Nephron (organoid): ENCODE data around the gene MYOF.

Source experiments
- H3K27ac Mint-ChIP-seq, 3 experiments: 2 replicates each; pipeline ENCODE4 v1.8.0; 2020; ENCODE audit warnings: mixed read lengths in 3 of 3, mild to moderate bottlenecking in 2 of 3, moderate library complexity in 1 of 3
- H3K27me3 Mint-ChIP-seq: 2 replicates; pipeline ENCODE4 v1.8.0; 2021; ENCODE audit warnings: low read depth, mild to moderate bottlenecking, moderate library complexity, mixed read lengths
- H3K36me3 Mint-ChIP-seq: 2 replicates; pipeline ENCODE4 v1.8.0; 2020; ENCODE audit warnings: low read depth, mixed read lengths
- H3K4me1 Mint-ChIP-seq: 2 replicates; pipeline ENCODE4 v1.8.0; 2020; ENCODE audit warnings: mixed read lengths
- H3K4me3 Mint-ChIP-seq, 3 experiments: 2 replicates each; pipeline ENCODE4 v1.8.0; 2020; ENCODE audit warnings: mild to moderate bottlenecking in 3 of 3, mixed read lengths in 3 of 3, moderate library complexity in 2 of 3
- H3K9me3 Mint-ChIP-seq: 2 replicates; pipeline ENCODE4 v1.8.0; 2020; ENCODE audit warnings: mixed read lengths
- CTCF ChIP-seq, 3 experiments: fragments of 200-600 bp; sonication (generic); IDR thresholded peaks; one replicate each; pipeline ENCODE4 v1.5.0; 2021; ENCODE audit warnings: antibody characterized with exemption in 3 of 3; ENCODE audit not compliant: unreplicated experiment in 3 of 3

Gene MYOF

GRCh38 chr10:93406364-93407145 is 75.6 kb downstream of the MYOF start:
- Mint-ChIP-seq H3K27ac (peak overlapping the region in 1 of 3 experiments; percentile 65), H3K9me3 (no peaks in the 10 kb centered on the region), H3K27me3 (no peaks in the 10 kb centered on the region), H3K4me1 (peaks cover 22% of the 10 kb centered on the region), H3K36me3 (peaks cover 42% of the 10 kb centered on the region), H3K4me3 (no peak overlapping the region)
- no peak for TF ChIP-seq CTCF (IDR thresholded peaks at IDR 0.05; ENCODE audit: unreplicated experiment in 3 of 3)

DNA sequence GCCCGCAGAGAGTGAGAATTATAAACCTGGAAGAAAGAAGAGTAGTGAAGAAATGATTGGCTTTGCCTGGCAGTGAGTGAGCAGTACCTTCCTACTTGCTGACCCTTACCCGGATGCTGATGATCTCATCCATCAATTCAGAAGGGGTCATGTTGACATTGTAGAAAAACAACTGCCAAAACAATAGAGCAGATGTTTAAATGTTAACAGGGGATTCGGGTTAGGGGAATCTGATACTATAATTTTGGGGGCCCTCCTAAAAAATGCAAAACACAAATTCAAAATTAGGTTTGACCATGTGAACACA is 78.1 kb downstream of the MYOF start:
- Mint-ChIP-seq H3K9me3 (no peaks in the 10 kb centered on the region), H3K27me3 (no peaks in the 10 kb centered on the region), H3K36me3 (peaks cover 39% of the 10 kb centered on the region), H3K4me3 (no peak overlapping the region), H3K4me1 (peaks cover 22% of the 10 kb centered on the region), H3K27ac (no peak overlapping the region)
- no peak for TF ChIP-seq CTCF (IDR thresholded peaks at IDR 0.05; ENCODE audit: unreplicated experiment in 3 of 3)

GRCh38 chr10:93403152-93404047 is 78.7 kb downstream of the MYOF start:
- H3K27ac Mint-ChIP-seq: no peak overlapping the region
- no peaks in the 10 kb centered on the region for H3K9me3 Mint-ChIP-seq
- H3K4me3 Mint-ChIP-seq: no peak overlapping the region
- no peaks in the 10 kb centered on the region for H3K27me3 Mint-ChIP-seq
- TF ChIP-seq CTCF (IDR thresholded peaks at IDR 0.05; ENCODE audit: unreplicated experiment in 3 of 3): no peak
- peaks cover 22% of the 10 kb centered on the region for H3K4me1 Mint-ChIP-seq
- H3K36me3 Mint-ChIP-seq: peaks cover 39% of the 10 kb centered on the region

DNA sequence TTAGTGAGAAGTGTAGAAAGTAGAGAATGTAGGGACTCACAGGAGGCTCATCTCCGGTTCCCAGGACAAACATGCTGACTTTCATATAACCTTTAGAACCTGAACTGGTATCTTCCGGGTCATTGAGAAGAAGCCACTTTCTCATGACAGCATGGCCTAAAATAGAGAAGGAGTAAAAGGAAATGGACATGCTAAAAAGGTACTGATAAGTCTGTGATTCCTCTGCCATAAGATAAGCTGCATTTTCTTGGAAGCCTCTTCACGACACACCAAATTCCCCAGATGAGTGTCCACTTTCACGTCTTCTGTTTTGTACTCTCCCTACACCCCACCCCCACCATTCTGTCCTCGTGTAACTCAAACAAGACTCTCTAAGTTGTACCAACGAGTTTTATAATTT is 79.9 kb downstream of the MYOF start:
- peaks cover 47% of the 10 kb centered on the region for H3K36me3 Mint-ChIP-seq
- no peak overlapping the region for H3K27ac Mint-ChIP-seq
- H3K9me3 Mint-ChIP-seq: no peaks in the 10 kb centered on the region
- no peaks in the 10 kb centered on the region for H3K27me3 Mint-ChIP-seq
- TF ChIP-seq CTCF (IDR thresholded peaks at IDR 0.05; ENCODE audit: unreplicated experiment in 3 of 3): no peak
- no peak overlapping the region for H3K4me3 Mint-ChIP-seq
- H3K4me1 Mint-ChIP-seq: peaks cover 28% of the 10 kb centered on the region

GRCh38 chr10:93398528-93398927 is 83.6 kb downstream of the MYOF start:
- no peak for TF ChIP-seq CTCF (IDR thresholded peaks at IDR 0.05; ENCODE audit: unreplicated experiment in 3 of 3)
- Mint-ChIP-seq H3K4me3 (no peak overlapping the region), H3K9me3 (no peaks in the 10 kb centered on the region), H3K27ac (no peak overlapping the region), H3K27me3 (no peaks in the 10 kb centered on the region), H3K4me1 (peaks cover 11% of the 10 kb centered on the region), H3K36me3 (peaks cover 34% of the 10 kb centered on the region)
